Pulmonary artery endothelial cell (primary cell): ENCODE data around the gene BSN. TPM values are rescaled to one million over a fixed set of nuclear protein-coding genes. Genes with fewer than 3 reads are reported as not detected.
"Not testable (repeated sequence)": the region's sequence is repeated elsewhere in the genome, so short reads cannot be mapped to it uniquely, and the experiment has no call there.

Experiments used
- DNase-seq: peaks from one replicate; pipeline ENCODE4 v3.0.0-alpha.2; 2011; ENCODE audit warnings: low read depth, low spot score
- total RNA-seq: library from RNA; depleted of rRNA; stranded (reverse); fragments of >200 nt; gene quantifications from 2 replicates; pipeline ENCODE4 v1.2.3, GENCODE V29; 2014

The BSN gene
- total RNA-seq, 1 donor from 2014 or later: under 0.01 TPM

- DNase-seq: not testable (repeated sequence)
These were observed 140.3 kb downstream of the BSN start for GRCh38 chr3:49694409-49695070.

DNA sequence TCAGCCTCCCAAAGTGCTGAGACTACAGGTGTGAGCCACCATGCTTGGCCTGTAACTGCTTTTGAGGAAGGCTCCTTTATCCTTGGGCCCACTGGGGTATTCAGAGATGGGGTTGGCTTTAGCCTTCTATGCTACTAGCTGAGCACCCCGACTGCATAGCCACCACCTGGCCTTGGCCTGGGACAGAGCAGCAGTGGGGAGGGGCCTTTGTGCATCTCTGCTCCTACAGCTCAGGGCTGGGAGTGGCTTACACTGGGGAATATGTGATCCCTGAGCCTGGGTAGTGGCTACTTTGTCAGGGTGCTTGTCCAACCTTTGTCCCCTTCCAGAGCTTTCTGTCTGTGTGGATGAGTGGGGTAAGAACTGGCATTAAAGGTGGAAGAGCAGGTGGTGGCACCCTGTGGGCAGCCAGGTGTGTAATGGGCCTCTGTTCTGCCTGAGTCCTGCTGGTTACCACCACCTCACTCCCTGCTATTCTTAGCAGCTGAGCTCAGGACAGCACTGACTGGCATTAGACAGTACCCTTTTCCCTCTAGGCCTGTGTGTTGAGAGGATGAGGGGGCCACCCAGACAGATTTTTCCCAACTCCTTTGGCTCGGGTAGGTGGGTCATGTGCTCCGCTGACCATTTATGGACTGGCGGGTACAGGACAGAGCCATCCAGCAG, 141.2 kb downstream of the BSN start:
- not testable (repeated sequence) for DNase-seq

GRCh38 chr3:49699281-49699979, 145.2 kb downstream of the BSN start:
- DNase-seq: no peak

DNA sequence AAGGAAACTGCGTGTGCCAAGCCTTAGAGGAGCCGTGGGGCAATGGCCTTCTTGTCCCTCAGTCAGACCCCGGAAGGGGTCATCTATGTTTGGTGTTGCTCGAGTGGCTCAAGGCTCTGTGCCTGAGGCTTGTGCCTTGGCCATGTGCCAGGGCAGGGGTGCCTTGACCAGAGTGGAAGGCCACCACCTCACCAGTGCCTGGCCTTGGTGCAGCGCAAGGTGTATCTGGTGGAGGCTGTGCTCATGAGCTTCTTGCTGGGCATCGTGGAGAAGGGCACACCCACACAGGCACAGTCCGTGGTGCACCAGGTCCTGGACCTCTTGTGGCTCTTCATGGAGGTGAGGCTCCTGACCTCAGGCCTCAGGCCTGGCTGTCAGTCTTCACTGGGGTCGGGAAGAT, 145.7 kb downstream of the BSN start:
- DNase-seq: no peak

GRCh38 chr3:49700453-49701128, 146.3 kb downstream of the BSN start:
- DNase-seq: no peak

DNA sequence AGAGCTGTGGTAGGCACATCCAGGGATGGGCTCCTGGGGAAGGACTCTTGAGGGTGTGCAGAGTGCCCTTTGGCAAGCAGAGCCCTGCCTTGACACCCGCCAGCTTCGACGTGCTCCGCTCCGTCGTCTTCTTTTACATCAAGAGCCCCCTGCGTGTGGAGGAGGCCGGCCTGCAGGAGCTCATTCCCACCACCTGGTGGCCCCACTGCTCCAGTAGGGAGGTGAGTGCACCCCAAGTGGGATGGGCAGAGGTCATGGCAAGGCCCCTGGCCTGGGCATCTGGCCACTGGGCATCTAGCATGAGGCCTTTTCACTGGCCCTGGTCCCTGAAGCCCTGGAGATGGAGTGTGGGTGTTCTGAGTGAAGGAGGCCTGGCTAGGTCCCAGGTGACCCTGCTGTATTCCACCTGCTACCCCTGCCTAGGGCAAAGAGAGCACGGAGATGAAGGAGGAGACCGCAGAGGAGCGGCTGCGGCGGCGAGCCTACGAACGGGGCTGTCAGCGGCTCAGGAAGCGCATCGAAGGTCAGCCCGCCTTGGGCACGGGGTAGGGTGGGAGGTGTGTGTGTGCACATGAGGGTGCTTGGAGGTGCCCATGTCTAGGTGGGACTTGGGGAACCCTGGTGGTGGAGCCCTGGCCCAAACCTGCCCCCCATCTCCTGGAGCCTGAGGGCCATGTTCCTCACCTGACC, 147.3 kb downstream of the BSN start:
- DNase-seq: no peak

GRCh38 chr3:49702672-49703071, 148.4 kb downstream of the BSN start:
- DNase-seq: no peak

GRCh38 chr3:49703443-49703927, 149.2 kb downstream of the BSN start:
- no peak for DNase-seq

- no peak for DNase-seq
These were observed 149.7 kb downstream of the BSN start for GRCh38 chr3:49703956-49704355.

DNA sequence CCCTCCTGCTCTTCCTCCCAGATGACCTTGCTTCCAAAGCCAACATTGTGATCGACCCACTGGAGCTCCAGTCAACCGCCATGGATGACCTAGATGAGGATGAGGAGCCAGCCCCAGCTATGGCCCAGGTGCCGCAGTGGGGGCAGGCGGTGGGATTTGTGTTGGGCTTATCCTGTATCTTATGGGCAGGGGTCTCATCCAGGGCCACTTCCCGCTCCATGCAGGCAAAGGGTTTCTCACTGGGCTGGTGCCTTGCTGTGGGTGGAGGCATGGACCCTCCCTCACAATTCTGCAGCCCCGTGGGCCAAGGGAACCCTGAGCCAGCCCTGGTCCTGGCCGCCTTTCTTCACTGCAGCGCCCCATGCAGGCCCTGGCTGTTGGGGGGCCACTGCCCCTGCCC, 150.4 kb downstream of the BSN start:
- DNase-seq: no peak

DNA sequence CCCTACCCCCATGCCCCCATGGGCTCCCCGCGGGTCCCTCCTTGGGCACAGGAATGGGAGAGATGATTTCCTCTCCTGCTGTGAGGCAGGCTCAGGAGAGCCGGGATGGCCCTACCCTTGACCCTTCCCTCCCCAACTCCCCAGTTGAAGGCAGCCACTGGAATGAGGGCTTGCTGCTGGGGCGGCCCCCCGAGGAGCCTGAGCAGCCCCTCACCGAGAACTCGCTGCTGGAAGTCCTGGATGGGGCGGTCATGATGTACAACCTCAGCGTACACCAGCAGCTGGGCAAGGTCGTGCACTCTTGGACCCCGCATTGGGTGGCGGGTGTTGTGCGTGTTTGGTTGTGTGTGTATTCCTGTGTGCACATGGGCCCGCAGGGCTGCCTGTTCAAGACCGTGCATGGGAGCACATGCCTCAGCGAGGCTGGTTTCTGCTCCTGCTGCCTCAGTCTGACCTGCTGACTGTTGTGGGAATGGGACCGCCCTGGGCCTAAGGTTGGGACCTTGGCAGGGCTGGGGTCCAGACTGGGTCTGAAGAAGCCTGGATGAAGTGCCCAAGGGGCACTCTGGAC, 151.2 kb downstream of the BSN start:
- no peak for DNase-seq

- DNase-seq: no peak
These were observed 152.3 kb downstream of the BSN start for GRCh38 chr3:49706456-49707112.

DNA sequence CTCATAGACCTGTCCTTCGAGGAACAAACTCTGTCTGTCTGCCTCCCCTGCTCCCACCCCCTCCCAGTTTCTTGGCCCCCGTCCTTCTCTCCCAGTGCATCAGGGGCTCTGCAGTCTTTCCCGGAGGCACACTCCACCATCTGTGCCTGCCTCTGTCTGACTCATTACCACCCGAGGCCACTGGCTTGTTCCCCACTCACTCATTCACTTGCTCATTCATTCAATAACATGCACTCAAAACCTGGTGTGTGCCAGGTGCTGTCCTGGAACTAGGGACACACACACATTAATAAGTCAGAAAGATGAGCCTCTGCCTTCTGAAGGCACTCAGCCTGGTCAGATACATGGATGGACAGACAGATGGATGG, 152.8 kb downstream of the BSN start:
- DNase-seq: no peak

DNA sequence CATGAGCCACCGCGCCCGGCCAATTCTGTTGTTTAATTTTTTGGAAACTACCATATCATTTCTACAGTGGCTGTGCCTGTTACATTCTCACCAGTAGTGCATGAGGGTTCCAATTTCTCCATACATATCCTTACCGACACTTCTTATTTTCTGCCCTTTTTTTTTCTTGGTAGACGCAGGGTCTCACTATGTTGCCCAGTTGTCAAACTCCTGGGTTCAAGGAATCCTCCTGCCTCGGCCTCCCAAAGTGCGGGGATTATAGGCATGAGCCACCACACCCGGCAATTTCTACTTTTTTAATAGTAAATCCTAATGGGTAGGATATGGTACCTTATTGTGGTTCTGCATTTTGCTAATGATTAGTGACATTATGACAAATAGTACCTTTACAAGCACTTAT, 155.6 kb downstream of the BSN start:
- no peak for DNase-seq

GRCh38 chr3:49711489-49711888, 157.2 kb downstream of the BSN start:
- DNase-seq: no peak

- no peak for DNase-seq
These were observed 157.9 kb downstream of the BSN start for GRCh38 chr3:49712166-49712565.

DNA sequence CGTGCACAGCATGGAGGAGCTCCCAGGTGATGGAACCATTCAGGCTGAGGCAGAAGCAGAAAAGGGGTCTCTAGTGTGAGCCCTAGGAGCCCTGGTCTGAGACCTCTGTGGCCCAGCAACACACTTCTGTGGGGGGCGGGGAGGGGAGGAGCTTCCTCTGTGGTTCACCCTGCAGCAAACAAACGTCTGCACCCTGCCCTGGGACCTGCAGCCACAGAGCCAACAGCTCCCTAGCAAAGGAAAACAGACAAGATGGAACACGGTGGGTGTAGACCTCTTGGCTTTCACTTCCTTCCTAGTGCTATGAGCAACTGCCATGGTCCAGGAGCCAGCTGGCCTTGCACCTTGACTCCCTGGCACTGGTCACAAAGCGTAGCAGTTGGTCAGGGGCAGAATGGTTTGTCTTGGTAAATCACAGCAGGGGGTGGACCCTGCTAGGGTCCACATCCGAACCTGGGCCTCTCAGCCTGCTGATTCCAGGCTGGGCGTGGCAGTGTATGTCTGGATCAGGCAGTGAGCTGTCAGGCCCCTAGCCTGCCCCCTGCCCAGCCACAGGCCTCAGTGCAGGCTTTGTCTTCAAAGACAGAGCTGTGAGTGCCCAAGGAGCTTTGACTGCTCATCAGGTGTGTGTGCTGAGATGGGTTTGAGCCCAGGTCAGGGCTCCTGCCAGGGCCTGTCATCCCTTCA, 158.5 kb downstream of the BSN start:
- no peak for DNase-seq

GRCh38 chr3:49713336-49714105, 159.2 kb downstream of the BSN start:
- no peak for DNase-seq
